Astrocyte (in vitro differentiated cells and primary cell): ENCODE data around the gene FAM107B.

Experiments used
- EZH2 ChIP-seq: IDR thresholded peaks from 2 replicates; pipeline ENCODE4 v1.6.1; 2012; ENCODE audit warnings: mild to moderate bottlenecking, low read length, inconsistent platforms; ENCODE audit not compliant: insufficient read depth
- TF ChIP-seq, protein P1 (sequence below): IDR thresholded peaks from 2 replicates; pipeline ENCODE4 v1.5.1; 2011; ENCODE audit warnings: low read depth, mild to moderate bottlenecking, inconsistent platforms, low read length, moderate library complexity; ENCODE audit not compliant: insufficient read depth

DNA sequence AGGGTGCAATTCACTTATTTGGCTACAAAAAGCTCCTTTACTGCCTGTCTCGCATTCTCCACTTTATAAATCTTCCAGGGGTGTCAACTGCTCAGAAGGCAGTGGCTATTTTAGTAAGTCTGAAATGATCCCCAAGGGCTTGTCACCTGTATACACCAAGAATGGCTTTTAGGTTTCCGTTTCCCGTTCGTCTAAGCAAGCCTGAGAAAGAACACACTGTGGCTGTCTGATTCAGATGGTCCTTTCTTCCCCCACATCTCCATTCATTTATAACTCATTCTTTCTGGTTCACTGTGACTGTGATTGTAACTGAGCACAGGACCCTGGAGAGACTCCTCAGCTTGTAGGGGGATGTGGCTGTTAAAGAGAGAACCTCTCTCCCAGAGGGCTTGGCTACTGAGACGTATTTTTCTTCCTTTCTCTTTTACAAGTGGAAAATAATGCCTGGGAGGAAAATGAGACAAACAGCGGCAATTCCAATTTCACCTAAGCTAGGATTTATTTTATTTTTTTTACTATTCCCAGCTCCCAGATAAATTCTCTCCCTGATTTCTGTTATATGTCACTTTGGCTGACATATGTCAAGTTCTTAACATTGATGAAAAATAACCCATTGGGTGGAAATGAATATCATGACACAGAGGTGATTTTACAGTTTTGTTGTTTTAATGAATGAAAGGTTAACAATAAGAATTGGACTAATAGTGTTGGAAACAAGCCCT lies 129.3 kb downstream of the FAM107B start:
- TF ChIP-seq, protein P1, sequence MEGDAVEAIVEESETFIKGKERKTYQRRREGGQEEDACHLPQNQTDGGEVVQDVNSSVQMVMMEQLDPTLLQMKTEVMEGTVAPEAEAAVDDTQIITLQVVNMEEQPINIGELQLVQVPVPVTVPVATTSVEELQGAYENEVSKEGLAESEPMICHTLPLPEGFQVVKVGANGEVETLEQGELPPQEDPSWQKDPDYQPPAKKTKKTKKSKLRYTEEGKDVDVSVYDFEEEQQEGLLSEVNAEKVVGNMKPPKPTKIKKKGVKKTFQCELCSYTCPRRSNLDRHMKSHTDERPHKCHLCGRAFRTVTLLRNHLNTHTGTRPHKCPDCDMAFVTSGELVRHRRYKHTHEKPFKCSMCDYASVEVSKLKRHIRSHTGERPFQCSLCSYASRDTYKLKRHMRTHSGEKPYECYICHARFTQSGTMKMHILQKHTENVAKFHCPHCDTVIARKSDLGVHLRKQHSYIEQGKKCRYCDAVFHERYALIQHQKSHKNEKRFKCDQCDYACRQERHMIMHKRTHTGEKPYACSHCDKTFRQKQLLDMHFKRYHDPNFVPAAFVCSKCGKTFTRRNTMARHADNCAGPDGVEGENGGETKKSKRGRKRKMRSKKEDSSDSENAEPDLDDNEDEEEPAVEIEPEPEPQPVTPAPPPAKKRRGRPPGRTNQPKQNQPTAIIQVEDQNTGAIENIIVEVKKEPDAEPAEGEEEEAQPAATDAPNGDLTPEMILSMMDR: no peak
- TF ChIP-seq EZH2: no peak
